HEK293 (cell line): ENCODE results near the gene ABCB9.
A peak's percentile ranks its signal among the peaks of the same experiment; 100 is the strongest.

Experiments used
- OVOL3 ChIP-seq: fragments of 450-650 bp; formaldehyde crosslinking; IDR thresholded peaks from 2 replicates; pipeline ENCODE4 v1.5.1; 2016; ENCODE audit warnings: missing biosample characterization, missing genetic modification characterization
- ZNF138 ChIP-seq: fragments of 450-650 bp; formaldehyde crosslinking; IDR thresholded peaks from 2 replicates; pipeline ENCODE4 v1.5.1; 2016; ENCODE audit warnings: missing biosample characterization, missing genetic modification characterization, borderline replicate concordance
- ZNF404 ChIP-seq: fragments of 450-650 bp; formaldehyde crosslinking; IDR thresholded peaks from 2 replicates; pipeline ENCODE4 v1.5.1; 2017; ENCODE audit warnings: missing biosample characterization, missing genetic modification characterization
- ZNF416 ChIP-seq: fragments of 450-650 bp; formaldehyde crosslinking; IDR thresholded peaks from 2 replicates; pipeline ENCODE4 v1.5.1; 2016; ENCODE audit warnings: missing biosample characterization, missing genetic modification characterization
- ZNF501 ChIP-seq: fragments of 450-650 bp; formaldehyde crosslinking; IDR thresholded peaks from 2 replicates; pipeline ENCODE4 v1.5.1; 2016; ENCODE audit warnings: missing biosample characterization, missing genetic modification characterization
- ZNF513 ChIP-seq: fragments of 450-650 bp; IDR thresholded peaks from 2 replicates; pipeline ENCODE4 v1.5.1; 2018; ENCODE audit warnings: missing biosample characterization, missing genetic modification characterization
- ZNF558 ChIP-seq: fragments of 450-650 bp; formaldehyde crosslinking; IDR thresholded peaks from 2 replicates; pipeline ENCODE4 v1.5.1; 2016; ENCODE audit warnings: missing biosample characterization, missing genetic modification characterization
- ZXDB ChIP-seq: fragments of 450-650 bp; formaldehyde crosslinking; IDR thresholded peaks from 2 replicates; pipeline ENCODE4 v1.5.1; 2016; ENCODE audit warnings: missing biosample characterization, missing genetic modification characterization
- TF ChIP-seq, protein P1 (sequence below): fragments of 450-650 bp; formaldehyde crosslinking; IDR thresholded peaks from 2 replicates; pipeline ENCODE4 v1.5.1; 2016; ENCODE audit warnings: missing biosample characterization, missing genetic modification characterization
- TF ChIP-seq, protein P2 (sequence below): fragments of 450-650 bp; formaldehyde crosslinking; IDR thresholded peaks from 2 replicates; pipeline ENCODE4 v1.5.1; 2016; ENCODE audit warnings: missing biosample characterization, missing genetic modification characterization
- TF ChIP-seq, protein P3 (sequence below): fragments of 450-650 bp; formaldehyde crosslinking; IDR thresholded peaks from 2 replicates; pipeline ENCODE4 v1.5.1; 2016; ENCODE audit warnings: missing biosample characterization, missing genetic modification characterization

- TF ChIP-seq, protein P1, sequence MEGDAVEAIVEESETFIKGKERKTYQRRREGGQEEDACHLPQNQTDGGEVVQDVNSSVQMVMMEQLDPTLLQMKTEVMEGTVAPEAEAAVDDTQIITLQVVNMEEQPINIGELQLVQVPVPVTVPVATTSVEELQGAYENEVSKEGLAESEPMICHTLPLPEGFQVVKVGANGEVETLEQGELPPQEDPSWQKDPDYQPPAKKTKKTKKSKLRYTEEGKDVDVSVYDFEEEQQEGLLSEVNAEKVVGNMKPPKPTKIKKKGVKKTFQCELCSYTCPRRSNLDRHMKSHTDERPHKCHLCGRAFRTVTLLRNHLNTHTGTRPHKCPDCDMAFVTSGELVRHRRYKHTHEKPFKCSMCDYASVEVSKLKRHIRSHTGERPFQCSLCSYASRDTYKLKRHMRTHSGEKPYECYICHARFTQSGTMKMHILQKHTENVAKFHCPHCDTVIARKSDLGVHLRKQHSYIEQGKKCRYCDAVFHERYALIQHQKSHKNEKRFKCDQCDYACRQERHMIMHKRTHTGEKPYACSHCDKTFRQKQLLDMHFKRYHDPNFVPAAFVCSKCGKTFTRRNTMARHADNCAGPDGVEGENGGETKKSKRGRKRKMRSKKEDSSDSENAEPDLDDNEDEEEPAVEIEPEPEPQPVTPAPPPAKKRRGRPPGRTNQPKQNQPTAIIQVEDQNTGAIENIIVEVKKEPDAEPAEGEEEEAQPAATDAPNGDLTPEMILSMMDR (tag by site-specific recombination): no peak
- TF ChIP-seq ZNF501 (tag by site-specific recombination): no peak
- 0 out of 2 replicates have a peak, but pooled peaks have one; percentile 24 for TF ChIP-seq ZNF558 (tag by site-specific recombination)
- no peak for TF ChIP-seq ZNF513 (tag by site-specific recombination)
- TF ChIP-seq, protein P2, sequence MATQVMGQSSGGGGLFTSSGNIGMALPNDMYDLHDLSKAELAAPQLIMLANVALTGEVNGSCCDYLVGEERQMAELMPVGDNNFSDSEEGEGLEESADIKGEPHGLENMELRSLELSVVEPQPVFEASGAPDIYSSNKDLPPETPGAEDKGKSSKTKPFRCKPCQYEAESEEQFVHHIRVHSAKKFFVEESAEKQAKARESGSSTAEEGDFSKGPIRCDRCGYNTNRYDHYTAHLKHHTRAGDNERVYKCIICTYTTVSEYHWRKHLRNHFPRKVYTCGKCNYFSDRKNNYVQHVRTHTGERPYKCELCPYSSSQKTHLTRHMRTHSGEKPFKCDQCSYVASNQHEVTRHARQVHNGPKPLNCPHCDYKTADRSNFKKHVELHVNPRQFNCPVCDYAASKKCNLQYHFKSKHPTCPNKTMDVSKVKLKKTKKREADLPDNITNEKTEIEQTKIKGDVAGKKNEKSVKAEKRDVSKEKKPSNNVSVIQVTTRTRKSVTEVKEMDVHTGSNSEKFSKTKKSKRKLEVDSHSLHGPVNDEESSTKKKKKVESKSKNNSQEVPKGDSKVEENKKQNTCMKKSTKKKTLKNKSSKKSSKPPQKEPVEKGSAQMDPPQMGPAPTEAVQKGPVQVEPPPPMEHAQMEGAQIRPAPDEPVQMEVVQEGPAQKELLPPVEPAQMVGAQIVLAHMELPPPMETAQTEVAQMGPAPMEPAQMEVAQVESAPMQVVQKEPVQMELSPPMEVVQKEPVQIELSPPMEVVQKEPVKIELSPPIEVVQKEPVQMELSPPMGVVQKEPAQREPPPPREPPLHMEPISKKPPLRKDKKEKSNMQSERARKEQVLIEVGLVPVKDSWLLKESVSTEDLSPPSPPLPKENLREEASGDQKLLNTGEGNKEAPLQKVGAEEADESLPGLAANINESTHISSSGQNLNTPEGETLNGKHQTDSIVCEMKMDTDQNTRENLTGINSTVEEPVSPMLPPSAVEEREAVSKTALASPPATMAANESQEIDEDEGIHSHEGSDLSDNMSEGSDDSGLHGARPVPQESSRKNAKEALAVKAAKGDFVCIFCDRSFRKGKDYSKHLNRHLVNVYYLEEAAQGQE: peak; percentile 44; the same call in 1 of the 2 replicates
- TF ChIP-seq ZXDB (tag by site-specific recombination): no peak
- TF ChIP-seq OVOL3 (tag by site-specific recombination): no peak
- TF ChIP-seq, protein P3, sequence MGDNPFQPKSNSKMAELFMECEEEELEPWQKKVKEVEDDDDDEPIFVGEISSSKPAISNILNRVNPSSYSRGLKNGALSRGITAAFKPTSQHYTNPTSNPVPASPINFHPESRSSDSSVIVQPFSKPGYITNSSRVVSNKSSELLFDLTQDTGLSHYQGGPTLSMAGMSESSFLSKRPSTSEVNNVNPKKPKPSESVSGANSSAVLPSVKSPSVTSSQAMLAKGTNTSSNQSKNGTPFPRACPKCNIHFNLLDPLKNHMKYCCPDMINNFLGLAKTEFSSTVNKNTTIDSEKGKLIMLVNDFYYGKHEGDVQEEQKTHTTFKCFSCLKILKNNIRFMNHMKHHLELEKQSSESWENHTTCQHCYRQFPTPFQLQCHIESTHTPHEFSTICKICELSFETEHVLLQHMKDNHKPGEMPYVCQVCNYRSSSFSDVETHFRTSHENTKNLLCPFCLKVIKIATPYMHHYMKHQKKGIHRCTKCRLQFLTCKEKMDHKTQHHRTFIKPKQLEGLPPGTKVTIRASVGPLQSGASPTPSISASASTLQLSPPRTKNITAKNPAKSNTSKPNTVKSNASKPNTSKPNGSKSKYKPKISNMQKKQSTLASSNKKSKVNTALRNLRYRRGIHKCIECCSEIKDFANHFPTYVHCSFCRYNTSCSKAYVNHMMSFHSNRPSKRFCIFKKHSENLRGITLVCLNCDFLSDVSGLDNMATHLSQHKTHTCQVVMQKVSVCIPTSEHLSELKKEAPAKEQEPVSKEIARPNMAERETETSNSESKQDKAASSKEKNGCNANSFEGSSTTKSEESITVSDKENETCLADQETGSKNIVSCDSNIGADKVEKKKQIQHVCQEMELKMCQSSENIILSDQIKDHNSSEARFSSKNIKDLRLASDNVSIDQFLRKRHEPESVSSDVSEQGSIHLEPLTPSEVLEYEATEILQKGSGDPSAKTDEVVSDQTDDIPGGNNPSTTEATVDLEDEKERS (tag by site-specific recombination): 0 out of 2 replicates have a peak, but pooled peaks have one; percentile 23
- no peak for TF ChIP-seq ZNF404
- TF ChIP-seq ZNF416 (tag by site-specific recombination): no peak
- no peak for TF ChIP-seq ZNF138
These were observed 19.4 kb downstream of the ABCB9 start for GRCh38 chr12:122946690-122947341.
